Calu3 (cell line): ENCODE results near the gene PDCD6IP. TPM values are rescaled to one million over a fixed set of nuclear protein-coding genes. Genes with fewer than 3 reads are reported as not detected.

Source experiments
- BruUV-seq: library from RNA; stranded (reverse); fragments of 400-500 nt; replicated peaks from 2 replicates; lab custom pipeline; 2021; lab: Mats Ljungman, UMichigan
- CTCF ChIA-PET: fragments of 300-600 bp; sonication (Branson Sonifier 250); formaldehyde crosslinking; loops from one replicate; lab custom pipeline; 2022; ENCODE audit warnings: antibody characterized with exemption; lab: Charles Lee
- DNase-seq: peaks from one replicate; pipeline ENCODE4 v3.0.0; 2022
- H3K27ac Mint-ChIP-seq: one replicate; pipeline ENCODE4 v1.8.0; 2022; ENCODE audit warnings: mixed read lengths; ENCODE audit not compliant: unreplicated experiment
- H3K27me3 Mint-ChIP-seq: one replicate; pipeline ENCODE4 v1.8.0; 2022; ENCODE audit warnings: mixed read lengths; ENCODE audit not compliant: unreplicated experiment
- H3K36me3 Mint-ChIP-seq: one replicate; pipeline ENCODE4 v1.8.0; 2022; ENCODE audit warnings: mild to moderate bottlenecking, moderate library complexity, mixed read lengths; ENCODE audit not compliant: insufficient read depth, unreplicated experiment
- H3K4me1 Mint-ChIP-seq: one replicate; pipeline ENCODE4 v1.8.0; 2022; ENCODE audit warnings: mild to moderate bottlenecking, low read depth, mixed read lengths; ENCODE audit not compliant: unreplicated experiment
- H3K4me3 Mint-ChIP-seq: one replicate; pipeline ENCODE4 v1.8.0; 2022; ENCODE audit warnings: mild to moderate bottlenecking, low read depth, moderate library complexity, mixed read lengths; ENCODE audit not compliant: unreplicated experiment
- H3K9me3 Mint-ChIP-seq: one replicate; pipeline ENCODE4 v1.8.0; 2022; ENCODE audit warnings: low read depth, mixed read lengths; ENCODE audit not compliant: unreplicated experiment
- intact Hi-C: fragments of 100-400 bp; cut with micrococcal nuclease; formaldehyde crosslinking; loops from one replicate; pipeline ENCODE4 v1.10.0; 2022; ENCODE audit not compliant: unreplicated experiment
- total RNA-seq: library from RNA; stranded (reverse); gene quantifications from 2 replicates; pipeline ENCODE4 v1.2.3, GENCODE V29; 2022
- TF ChIP-seq, protein P1 (sequence below): fragments of 200-600 bp; IDR thresholded peaks from one replicate; pipeline ENCODE4 v1.8.0; 2022; ENCODE audit warnings: antibody characterized with exemption; ENCODE audit not compliant: unreplicated experiment

PDCD6IP gene
- total RNA-seq, 1 experiment from 2014 or later, result 213 TPM

DNA sequence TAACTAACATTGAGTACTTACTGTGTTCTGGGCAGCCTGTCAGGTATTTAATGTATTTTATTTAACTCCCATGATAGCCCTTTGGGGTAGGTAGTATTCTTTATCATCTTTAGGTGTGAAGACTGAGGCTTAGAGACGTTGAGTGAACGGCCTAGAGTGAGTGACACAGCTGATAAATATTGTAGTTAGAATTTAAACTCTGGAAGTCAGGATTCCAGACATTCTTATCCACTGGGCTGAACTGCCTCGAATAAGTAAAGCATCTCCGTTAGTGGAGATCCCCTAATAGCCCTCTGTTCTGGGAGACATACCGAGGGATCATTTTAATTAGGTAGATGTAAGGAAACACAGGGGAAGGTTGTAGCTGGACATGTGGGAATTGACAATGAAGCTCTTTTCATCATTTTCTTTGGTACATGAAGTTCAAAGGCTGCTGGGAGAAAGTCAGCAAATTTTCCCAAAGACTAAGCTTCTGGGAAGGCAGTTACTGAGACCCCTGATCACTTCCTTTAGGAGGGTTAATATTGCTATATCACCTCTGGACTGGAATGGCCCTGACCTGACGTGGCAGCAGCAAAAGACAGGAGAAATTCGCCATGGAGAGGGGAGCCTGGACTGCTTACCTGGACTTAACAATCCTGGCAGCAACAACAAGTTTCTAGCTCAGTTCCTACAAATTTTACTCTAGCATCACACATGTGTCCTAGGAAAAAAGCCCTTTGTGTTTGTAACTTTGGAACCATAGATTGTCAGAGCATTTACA, 11.7 kb upstream of the PDCD6IP start:
- Mint-ChIP-seq H3K9me3 (no peaks in the 10 kb centered on the region), H3K36me3 (no peaks in the 10 kb centered on the region), H3K4me3 (peak overlapping the region; percentile 34), H3K27ac (no peak overlapping the region), H3K4me1 (peaks cover 4% of the 10 kb centered on the region), H3K27me3 (no peaks in the 10 kb centered on the region)
- no TSS peak for BruUV-seq
- no peak for DNase-seq
- CTCF ChIA-PET, result interaction anchor here (0.6 to 1.3 kb wide), 16 partner anchors 8 to 655 kb away, joined by 3 to 9 read pairs (median 4); partner anchors contain the start of genes CLASP2 and PDCD6IP
- TF ChIP-seq, protein P1, sequence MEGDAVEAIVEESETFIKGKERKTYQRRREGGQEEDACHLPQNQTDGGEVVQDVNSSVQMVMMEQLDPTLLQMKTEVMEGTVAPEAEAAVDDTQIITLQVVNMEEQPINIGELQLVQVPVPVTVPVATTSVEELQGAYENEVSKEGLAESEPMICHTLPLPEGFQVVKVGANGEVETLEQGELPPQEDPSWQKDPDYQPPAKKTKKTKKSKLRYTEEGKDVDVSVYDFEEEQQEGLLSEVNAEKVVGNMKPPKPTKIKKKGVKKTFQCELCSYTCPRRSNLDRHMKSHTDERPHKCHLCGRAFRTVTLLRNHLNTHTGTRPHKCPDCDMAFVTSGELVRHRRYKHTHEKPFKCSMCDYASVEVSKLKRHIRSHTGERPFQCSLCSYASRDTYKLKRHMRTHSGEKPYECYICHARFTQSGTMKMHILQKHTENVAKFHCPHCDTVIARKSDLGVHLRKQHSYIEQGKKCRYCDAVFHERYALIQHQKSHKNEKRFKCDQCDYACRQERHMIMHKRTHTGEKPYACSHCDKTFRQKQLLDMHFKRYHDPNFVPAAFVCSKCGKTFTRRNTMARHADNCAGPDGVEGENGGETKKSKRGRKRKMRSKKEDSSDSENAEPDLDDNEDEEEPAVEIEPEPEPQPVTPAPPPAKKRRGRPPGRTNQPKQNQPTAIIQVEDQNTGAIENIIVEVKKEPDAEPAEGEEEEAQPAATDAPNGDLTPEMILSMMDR, result no peak
- intact Hi-C loops, result loop anchor here (1.0 to 10.0 kb wide), 2 partner anchors 150 to 652 kb away; no protein-coding TSS in a partner anchor

DNA sequence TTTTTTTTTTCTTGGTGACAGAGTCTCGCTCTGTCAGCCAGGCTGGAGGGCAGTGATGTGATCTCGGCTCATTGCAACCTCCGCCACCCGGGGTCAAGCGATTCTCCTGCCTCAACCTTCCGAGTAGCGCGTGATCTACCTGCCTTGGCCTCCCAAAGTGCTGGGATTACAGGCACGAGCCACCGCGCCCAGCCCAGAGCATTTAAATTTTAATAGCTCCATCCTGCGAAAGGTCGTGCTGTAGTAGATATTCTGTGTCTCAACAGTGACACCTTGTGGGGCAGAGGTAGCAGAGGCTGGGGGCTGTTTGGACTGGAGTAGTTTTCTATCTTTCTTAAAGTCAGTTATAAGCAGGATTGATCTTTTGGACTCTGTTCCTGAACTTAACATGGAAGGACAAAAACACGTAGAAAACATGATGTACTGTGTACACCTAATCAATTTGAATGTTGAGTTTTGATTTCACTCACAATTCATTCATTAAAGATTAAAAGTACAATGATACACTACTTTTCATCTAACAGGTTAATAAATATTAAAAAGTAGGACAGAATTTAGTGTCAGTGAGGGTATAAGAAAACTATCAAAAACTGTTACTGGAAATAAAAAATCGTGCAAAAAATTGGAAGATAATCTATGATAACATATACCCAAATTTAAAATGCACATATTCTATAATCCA, 11.0 kb upstream of the PDCD6IP start:
- CTCF ChIA-PET, result interaction anchor here (0.6 to 1.3 kb wide), 16 partner anchors 9 to 738 kb away, joined by 3 to 9 read pairs (median 4); partner anchors contain the start of genes CLASP2 and PDCD6IP
- peak; percentile 54 for DNase-seq
- H3K27ac Mint-ChIP-seq, result no peak overlapping the region
- H3K9me3 Mint-ChIP-seq, result no peaks in the 10 kb centered on the region
- H3K27me3 Mint-ChIP-seq, result no peaks in the 10 kb centered on the region
- TF ChIP-seq, protein P1, result peak; percentile 33
- BruUV-seq, result no TSS peak
- intact Hi-C loops, result loop anchor here (1.0 to 10.0 kb wide), 2 partner anchors 151 to 653 kb away; no protein-coding TSS in a partner anchor
- peaks cover 9% of the 10 kb centered on the region for H3K4me1 Mint-ChIP-seq
- peak overlapping the region; percentile 34 for H3K4me3 Mint-ChIP-seq
- H3K36me3 Mint-ChIP-seq, result no peaks in the 10 kb centered on the region

DNA sequence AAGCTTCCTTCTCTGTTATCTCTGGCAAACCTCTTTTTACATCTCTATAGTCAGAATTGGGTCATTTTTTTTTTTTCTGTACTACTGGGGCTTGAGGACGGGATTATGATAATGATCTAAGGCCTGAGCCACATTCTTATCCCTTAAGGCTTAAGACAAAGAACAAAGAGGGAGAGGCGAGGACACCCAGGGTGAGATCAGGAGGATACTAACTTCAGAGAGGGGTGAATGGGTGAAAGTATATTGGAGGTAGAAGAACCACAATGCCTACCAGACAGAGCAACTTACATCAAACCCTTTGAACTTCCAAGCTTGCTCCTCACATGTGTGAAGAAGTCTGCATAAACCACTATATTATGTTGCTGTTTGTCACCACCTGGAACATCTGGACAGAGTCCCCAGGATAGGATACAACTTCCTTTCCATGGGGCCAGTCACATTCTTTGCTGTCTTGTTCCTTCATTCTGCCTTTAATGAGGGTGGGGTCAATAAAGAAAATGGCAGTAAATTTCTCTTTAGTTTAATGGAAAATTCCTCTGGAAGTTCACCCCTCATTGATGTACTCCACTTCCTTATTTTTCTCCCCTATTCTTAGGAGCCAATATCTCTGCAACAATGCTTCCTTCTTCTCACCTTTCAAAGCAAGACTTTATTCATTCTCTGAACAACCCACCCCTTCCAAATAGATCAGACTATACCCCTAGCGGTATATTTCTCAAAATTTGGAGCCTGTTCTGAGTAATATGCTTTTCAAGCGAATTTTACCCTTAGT, 9.1 kb upstream of the PDCD6IP start:
- Mint-ChIP-seq H3K9me3 (no peaks in the 10 kb centered on the region), H3K27ac (no peak overlapping the region), H3K36me3 (no peaks in the 10 kb centered on the region), H3K4me3 (no peak overlapping the region), H3K27me3 (no peaks in the 10 kb centered on the region), H3K4me1 (peaks cover 10% of the 10 kb centered on the region)
- TF ChIP-seq, protein P1, result no peak
- intact Hi-C loops, result loop anchor here (10.0 kb wide), 1 partner anchor 655 kb away; no protein-coding TSS in a partner anchor
- no TSS peak for BruUV-seq
- CTCF ChIA-PET, result no interaction called here
- no peak for DNase-seq

GRCh38 chr3:33790091-33790490, 8.3 kb upstream of the PDCD6IP start:
- Mint-ChIP-seq H3K4me3 (no peak overlapping the region), H3K27me3 (no peaks in the 10 kb centered on the region), H3K27ac (no peak overlapping the region), H3K9me3 (no peaks in the 10 kb centered on the region), H3K36me3 (no peaks in the 10 kb centered on the region), H3K4me1 (peaks cover 17% of the 10 kb centered on the region)
- intact Hi-C loops, result no loop called here
- TF ChIP-seq, protein P1, result no peak
- BruUV-seq, result no TSS peak
- no peak for DNase-seq
- CTCF ChIA-PET, result no interaction called here
